Stomach smooth muscle (tissue), 2 donors: ENCODE data around the gene GGA2.
"Not testable (repeated sequence)": the region's sequence is repeated elsewhere in the genome, so short reads cannot be mapped to it uniquely, and the experiment has no call there.

Experiments
- H3K27ac ChIP-seq: one replicate; pipeline ENCODE4 v1.7.0; 2013; ENCODE audit warnings: mild to moderate bottlenecking, low read length, inconsistent platforms
- H3K27me3 ChIP-seq, 2 donors: one replicate each; pipeline ENCODE4 v1.7.0; 2013; ENCODE audit warnings: low read length in 2 of 2; ENCODE audit not compliant: insufficient read depth in 2 of 2, control insufficient read depth in 1 of 2
- H3K36me3 ChIP-seq, 2 donors: one replicate each; pipeline ENCODE4 v1.7.0; 2013; ENCODE audit warnings: low read length in 2 of 2; ENCODE audit not compliant: control insufficient read depth in 2 of 2, insufficient read depth in 2 of 2
- H3K4me1 ChIP-seq: one replicate; pipeline ENCODE4 v1.7.0; 2013; ENCODE audit warnings: low read length; ENCODE audit not compliant: control insufficient read depth, insufficient read depth
- H3K4me3 ChIP-seq, 2 donors: one replicate each; pipeline ENCODE4 v1.7.0; 2013; ENCODE audit warnings: low read length in 2 of 2
- H3K9ac ChIP-seq, 2 donors: one replicate each; pipeline ENCODE4 v1.7.0; 2013; ENCODE audit warnings: low read length in 2 of 2, mild to moderate bottlenecking in 1 of 2
- H3K9me3 ChIP-seq, 2 donors: one replicate each; pipeline ENCODE4 v1.7.0; 2013; ENCODE audit warnings: low read length in 2 of 2; ENCODE audit not compliant: control insufficient read depth in 2 of 2
- donor health status: healthy.
- donor health status: Pancreatic carcinoma.

The GGA2 gene

DNA sequence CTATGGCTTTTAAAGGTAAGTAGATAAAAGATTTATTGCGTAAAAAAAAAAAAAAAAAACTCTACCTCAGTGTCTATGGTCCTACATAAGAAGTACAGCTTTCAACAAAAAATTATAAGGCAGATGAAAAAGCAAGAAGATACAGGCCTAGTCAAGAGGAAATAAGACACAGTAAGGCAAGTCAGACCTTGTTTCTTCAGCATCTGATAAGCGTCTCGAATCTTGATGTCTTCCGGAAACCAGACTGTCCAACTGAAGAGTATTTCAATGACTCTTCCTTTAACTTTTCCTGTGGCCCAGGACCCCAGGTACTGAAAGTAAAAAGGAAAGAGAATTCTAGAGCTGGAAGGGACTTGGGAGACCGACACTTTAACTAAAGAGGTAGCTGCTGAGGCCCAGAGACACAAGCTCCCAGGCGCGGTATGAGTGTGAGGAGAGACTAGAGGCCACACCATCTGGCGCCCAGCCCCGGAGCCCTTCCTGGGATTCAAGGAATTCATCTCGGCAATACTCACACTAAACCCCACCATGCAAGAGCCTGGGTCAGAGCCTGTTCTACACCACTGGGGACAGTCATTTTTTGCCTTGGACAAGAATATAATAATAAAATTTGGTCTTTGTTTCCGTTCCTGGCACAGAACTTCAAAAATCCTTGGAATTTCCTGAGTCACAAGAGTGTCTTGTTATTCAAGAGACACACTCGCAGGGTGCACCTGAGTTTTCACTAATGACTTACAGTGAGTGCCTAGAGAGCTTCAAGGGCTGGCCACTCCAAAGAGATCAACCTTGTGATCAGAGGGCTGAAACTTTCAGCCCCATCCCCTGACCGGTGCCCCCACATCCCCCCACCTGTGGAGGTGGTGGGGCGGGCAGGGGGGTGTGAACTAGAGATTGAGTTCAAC is 18.6 kb downstream of the GGA2 start:
- Histone ChIP-seq H3K9ac (no peak overlapping the region), H3K4me3 (no peak overlapping the region), H3K4me1 (no peaks in the 10 kb centered on the region), H3K27me3 (no peaks in the 10 kb centered on the region), H3K27ac (no peak overlapping the region), H3K9me3 (no peaks in the 10 kb centered on the region), H3K36me3 (peaks cover 68 to 75% of the 10 kb centered on the region in 2 donors)

DNA sequence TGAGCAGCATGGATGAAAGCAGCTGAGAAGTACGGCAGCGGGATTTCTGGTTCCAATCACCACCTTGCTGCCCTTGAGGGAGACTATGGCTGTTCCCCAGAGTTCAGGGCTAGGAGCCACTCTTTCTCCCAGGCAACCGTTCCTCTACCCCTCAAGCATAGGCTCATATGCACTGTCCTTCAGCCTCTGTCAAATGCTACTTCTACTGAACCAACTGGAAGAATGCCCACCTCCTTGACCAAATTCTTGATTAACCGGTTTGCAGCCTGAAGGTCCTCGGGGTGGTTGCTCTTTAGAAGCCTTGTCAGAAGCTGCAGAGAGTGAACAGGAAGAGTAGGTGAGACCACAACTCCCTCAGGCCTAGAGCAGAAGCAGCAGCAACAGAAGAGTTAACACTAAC is 23.8 kb downstream of the GGA2 start:
- H3K4me3 ChIP-seq = no peak overlapping the region
- no peaks in the 10 kb centered on the region for H3K27me3 ChIP-seq
- H3K9ac ChIP-seq = no peak overlapping the region
- H3K4me1 ChIP-seq = no peaks in the 10 kb centered on the region
- H3K9me3 ChIP-seq = no peaks in the 10 kb centered on the region
- no peak overlapping the region for H3K27ac ChIP-seq
- H3K36me3 ChIP-seq = peaks cover 78% of the 10 kb centered on the region in 2 donors

DNA sequence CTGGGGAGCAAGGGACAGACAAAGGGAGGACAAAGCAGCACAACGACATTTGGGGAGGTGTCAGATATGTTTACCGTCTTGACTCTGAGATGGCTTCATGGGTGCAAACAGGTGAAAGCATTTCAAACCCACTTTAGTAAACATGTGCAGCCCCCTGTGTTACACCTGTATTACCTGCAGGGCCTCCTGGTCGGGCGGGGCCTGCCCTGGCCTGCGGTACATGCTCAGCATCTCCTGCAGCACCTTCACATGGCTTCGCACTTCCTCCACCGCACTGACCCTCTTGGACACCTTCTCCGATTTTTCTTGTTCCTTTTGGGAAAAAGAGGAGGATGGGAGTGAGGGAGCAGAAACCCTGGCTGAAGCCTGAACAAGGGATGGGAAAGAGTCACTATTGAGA is 24.5 kb downstream of the GGA2 start:
- H3K36me3 ChIP-seq = peaks cover 78 to 79% of the 10 kb centered on the region in 2 donors
- no peaks in the 10 kb centered on the region for H3K27me3 ChIP-seq

DNA sequence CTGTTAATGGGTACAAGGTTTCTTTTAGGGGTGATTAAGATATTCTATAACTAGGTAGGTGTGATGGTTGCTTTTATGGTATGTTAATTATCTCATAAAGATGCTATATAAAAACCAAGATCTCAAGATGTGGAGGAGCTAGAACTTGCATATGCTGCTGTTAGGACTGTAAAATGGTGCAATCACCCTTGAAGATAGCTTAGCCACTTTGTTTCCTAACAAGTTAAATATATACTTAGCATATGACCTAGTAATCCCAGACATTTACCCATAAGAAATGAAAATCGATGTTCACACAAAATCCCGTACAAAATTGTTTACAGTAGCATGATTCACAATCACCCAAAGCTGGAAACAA is 25.1 kb downstream of the GGA2 start:
- no peak overlapping the region for H3K4me3 ChIP-seq
- no peak overlapping the region for H3K27ac ChIP-seq
- H3K9ac ChIP-seq = no peak overlapping the region
- H3K27me3 ChIP-seq = no peaks in the 10 kb centered on the region
- no peaks in the 10 kb centered on the region for H3K9me3 ChIP-seq
- no peaks in the 10 kb centered on the region for H3K4me1 ChIP-seq
- peaks cover 82 to 83% of the 10 kb centered on the region in 2 donors for H3K36me3 ChIP-seq

More for the DNA sequence above, 24.5 kb downstream of the GGA2 start:
- Histone ChIP-seq H3K4me3 (no peak overlapping the region), H3K4me1 (no peaks in the 10 kb centered on the region), H3K27ac (no peak overlapping the region), H3K9me3 (no peaks in the 10 kb centered on the region), H3K9ac (no peak overlapping the region)

DNA sequence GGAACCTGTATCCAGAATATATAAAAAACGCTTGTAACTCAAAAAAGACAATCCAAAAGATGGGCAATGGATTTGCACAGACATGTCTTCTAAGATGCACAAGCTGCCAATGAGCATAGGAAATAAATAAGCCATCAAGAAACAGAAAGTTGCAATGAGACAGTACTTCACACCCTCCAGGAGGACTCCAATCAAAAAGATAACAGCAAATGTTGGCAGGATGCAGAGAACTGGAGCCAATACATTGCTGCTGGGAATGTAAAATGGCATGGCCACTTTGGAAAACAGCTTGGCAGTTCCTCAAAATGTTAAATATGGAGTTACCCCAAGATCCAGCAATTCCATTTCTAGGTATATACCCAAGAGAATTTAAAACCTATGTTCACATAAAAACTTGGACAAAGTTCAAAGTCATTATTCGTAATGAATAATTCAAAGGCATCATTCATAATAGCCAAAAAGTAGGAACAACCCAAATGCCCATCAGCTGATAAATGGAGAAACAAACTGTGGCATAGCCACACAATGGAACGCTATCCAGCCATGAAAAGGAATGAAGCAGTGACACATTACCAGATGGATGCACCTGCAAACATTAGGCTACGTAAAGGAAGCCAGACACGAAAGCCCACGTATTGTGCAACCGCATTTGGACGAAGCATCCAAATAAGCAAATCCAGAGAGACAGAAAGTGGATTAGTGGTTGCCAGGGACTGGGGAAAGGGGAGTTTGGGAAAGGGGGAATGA is 25.6 kb downstream of the GGA2 start:
- Histone ChIP-seq H3K4me1 (no peaks in the 10 kb centered on the region), H3K9me3 (no peaks in the 10 kb centered on the region), H3K27me3 (no peaks in the 10 kb centered on the region), H3K27ac (no peak overlapping the region), H3K36me3 (peaks cover 83% of the 10 kb centered on the region in 2 donors), H3K4me3 (no peak overlapping the region), H3K9ac (no peak overlapping the region)

DNA sequence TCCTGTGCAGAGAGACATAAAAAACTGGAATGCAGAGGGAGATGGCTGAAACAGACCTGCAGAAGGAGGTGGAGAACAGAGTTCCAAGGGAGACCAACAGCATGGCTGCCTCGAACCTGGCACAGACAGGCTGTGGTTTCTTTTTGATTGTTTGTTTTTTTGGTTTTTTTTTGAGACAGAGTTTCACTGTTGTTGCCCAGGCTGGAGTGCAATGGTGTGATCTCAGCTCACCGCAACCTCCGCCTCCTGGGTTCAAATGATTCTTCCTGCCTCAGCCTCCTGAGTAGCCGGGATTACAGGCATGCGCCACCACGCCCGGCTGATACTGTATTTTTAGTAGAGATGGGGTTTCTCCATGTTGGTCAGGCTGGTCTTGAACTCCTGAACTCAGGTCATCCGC is 26.8 kb downstream of the GGA2 start:
- H3K4me3 ChIP-seq, H3K27ac ChIP-seq, H3K4me1 ChIP-seq, H3K9me3 ChIP-seq, H3K9ac ChIP-seq, H3K27me3 ChIP-seq: not testable (repeated sequence)
- H3K36me3 ChIP-seq = peaks cover 83% of the 10 kb centered on the region in 2 donors

DNA sequence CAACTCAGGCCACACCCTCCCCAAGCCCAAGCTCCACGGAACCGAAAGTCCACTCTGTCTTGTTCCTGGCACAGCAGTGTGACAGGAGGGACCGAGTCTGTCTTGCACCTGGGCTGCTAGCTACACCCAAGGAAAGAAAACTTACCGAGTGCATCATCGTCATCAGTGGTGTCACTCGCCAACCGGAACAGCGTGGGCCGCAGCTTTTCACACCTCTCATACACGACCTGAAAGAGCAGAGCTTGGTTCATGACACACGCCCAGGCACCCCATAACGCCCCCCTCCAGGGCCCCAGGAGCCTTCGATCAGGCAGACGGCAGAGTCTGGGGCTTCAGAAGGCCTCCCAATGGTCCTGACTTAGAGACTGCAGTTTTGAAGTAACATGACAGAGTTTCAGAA is 27.5 kb downstream of the GGA2 start:
- H3K27me3 ChIP-seq = no peaks in the 10 kb centered on the region
- H3K36me3 ChIP-seq = peaks cover 80 to 81% of the 10 kb centered on the region in 2 donors
- no peak overlapping the region for H3K4me3 ChIP-seq
- no peak overlapping the region for H3K27ac ChIP-seq
- H3K9ac ChIP-seq = no peak overlapping the region
- no peaks in the 10 kb centered on the region for H3K4me1 ChIP-seq
- no peaks in the 10 kb centered on the region for H3K9me3 ChIP-seq

DNA sequence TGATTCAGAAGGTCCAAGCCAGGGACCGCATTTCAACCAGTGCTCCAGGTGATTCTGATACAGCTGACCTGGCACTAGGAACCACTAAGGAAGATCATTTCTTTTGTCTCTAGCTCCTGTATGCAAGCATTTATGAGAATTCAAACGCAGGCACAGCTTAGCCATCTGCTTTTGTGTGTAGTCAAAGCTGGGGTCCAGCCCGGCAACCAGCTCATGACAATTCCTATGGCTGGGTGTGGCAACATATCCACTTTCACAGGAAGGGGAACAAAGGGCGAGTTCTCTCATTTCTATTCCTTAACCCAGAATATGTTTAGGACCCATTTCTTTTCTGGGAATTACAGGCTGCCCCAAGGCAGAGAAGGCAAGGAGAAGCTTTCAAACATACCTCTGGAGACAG is 30.0 kb downstream of the GGA2 start:
- H3K36me3 ChIP-seq = peaks cover 69 to 70% of the 10 kb centered on the region in 2 donors
- H3K9ac ChIP-seq = no peak overlapping the region
- H3K4me3 ChIP-seq = no peak overlapping the region
- no peaks in the 10 kb centered on the region for H3K4me1 ChIP-seq
- H3K9me3 ChIP-seq = no peaks in the 10 kb centered on the region
- H3K27me3 ChIP-seq = no peaks in the 10 kb centered on the region
- H3K27ac ChIP-seq = no peak overlapping the region

DNA sequence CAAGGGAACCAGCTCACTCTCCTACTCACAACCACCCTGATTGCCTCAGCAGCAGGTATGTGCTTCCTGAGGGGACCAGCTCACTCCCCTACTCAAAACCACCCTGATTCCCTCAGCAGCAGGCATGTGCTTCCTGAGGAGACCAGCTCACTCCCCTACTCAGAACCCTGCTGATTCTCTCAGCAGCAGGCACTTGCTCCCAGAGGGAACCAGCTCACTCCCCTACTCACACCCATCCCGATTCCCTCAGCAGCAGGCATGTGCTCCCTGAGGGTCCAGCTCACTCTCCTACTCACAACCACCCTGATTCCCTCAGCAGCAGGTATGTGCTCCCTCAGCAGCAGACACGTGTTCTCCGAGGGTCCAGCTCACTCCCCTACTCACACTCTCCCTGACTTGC is 31.2 kb downstream of the GGA2 start:
- no peaks in the 10 kb centered on the region for H3K9me3 ChIP-seq
- no peak overlapping the region for H3K4me3 ChIP-seq
- peaks cover 66 to 67% of the 10 kb centered on the region in 2 donors for H3K36me3 ChIP-seq
- no peaks in the 10 kb centered on the region for H3K4me1 ChIP-seq
- no peaks in the 10 kb centered on the region for H3K27me3 ChIP-seq
- H3K9ac ChIP-seq = no peak overlapping the region
- no peak overlapping the region for H3K27ac ChIP-seq

DNA sequence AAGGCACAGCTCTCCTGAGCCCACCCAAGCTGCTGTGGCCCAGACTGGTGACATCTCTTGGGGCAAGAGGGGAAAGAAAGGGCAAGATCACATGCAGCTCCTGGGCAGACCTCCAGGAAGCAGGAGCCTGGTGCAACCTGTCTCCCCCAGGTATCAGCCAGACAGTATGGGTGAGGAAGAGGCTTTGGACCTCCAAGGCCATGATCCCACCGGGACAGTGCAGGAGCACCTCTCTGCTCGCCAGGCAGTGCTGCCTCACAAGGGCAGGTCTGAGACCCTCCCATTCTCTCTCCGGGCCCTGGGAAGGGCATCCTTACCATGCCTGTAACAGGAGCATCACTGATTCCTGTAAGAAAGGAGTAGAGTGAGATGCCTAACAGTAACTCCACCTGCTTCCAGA is 31.7 kb downstream of the GGA2 start:
- H3K27ac ChIP-seq = no peak overlapping the region
- H3K4me1 ChIP-seq = no peaks in the 10 kb centered on the region
- peaks cover 69 to 71% of the 10 kb centered on the region in 2 donors for H3K36me3 ChIP-seq
- no peak overlapping the region for H3K4me3 ChIP-seq
- H3K9me3 ChIP-seq = no peaks in the 10 kb centered on the region
- H3K27me3 ChIP-seq = no peaks in the 10 kb centered on the region
- H3K9ac ChIP-seq = no peak overlapping the region

DNA sequence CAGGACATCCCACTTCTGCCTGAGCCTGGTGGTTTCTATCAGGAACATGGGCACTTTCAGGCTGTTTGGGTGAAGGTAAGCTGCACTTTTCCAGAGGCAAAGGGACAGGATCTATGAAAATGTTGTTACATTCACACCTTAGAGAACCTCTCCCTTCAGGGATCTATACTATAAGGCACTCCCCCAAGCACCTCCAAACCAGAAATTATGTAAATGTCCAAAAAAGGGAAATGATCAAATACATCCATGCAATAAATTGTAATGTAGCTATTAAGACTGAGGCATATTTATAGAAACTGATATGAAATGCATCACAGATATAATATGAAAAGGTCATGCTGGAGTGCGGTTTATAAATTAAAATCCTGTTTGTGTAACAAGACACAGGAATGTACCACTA is 34.0 kb downstream of the GGA2 start:
- Histone ChIP-seq H3K27ac (no peak overlapping the region), H3K27me3 (no peaks in the 10 kb centered on the region), H3K4me3 (no peak overlapping the region), H3K9me3 (no peaks in the 10 kb centered on the region), H3K36me3 (peaks cover 50 to 58% of the 10 kb centered on the region in 2 donors), H3K4me1 (no peaks in the 10 kb centered on the region), H3K9ac (no peak overlapping the region)
